Fibroblast of lung (primary cell): ENCODE results near the gene RTN4IP1. TPM values are rescaled to one million over a fixed set of nuclear protein-coding genes. Genes with fewer than 3 reads are reported as not detected.
A peak's percentile ranks its signal among the peaks of the same experiment; 100 is the strongest.
"Not testable (repeated sequence)": the region's sequence is repeated elsewhere in the genome, so short reads cannot be mapped to it uniquely, and the experiment has no call there.

Experiments
- DNase-seq, 2 donors: peaks; one replicate each; pipeline versions ENCODE4 v3.0.0 to v3.0.0-alpha.2; 2010; ENCODE audit warnings: low read depth in 2 of 2
- H2AFZ ChIP-seq: 2 replicates; pipeline ENCODE4 v1.5.1; 2012; ENCODE audit warnings: low read length, control low read depth, inconsistent platforms
- H3K27ac ChIP-seq: 2 replicates; pipeline ENCODE4 v1.5.1; 2011; ENCODE audit warnings: low read length, control low read depth; ENCODE audit not compliant: insufficient read depth
- H3K27me3 ChIP-seq: 2 replicates; pipeline ENCODE4 v1.5.1; 2011; ENCODE audit warnings: mild to moderate bottlenecking, low read length; ENCODE audit not compliant: control insufficient read depth, insufficient read depth
- H3K36me3 ChIP-seq: 2 replicates; pipeline ENCODE4 v1.5.1; 2011; ENCODE audit warnings: low read length; ENCODE audit not compliant: control insufficient read depth, insufficient read depth
- H3K4me1 ChIP-seq: 2 replicates; pipeline ENCODE4 v1.5.1; 2011; ENCODE audit warnings: low read length; ENCODE audit not compliant: control insufficient read depth, insufficient read depth; ENCODE audit errors: extremely low read depth
- H3K4me2 ChIP-seq: 2 replicates; pipeline ENCODE4 v1.5.1; 2011; ENCODE audit warnings: low read length, control low read depth; ENCODE audit not compliant: insufficient read depth; ENCODE audit errors: extremely low read depth
- H3K4me3 ChIP-seq, 4 experiments: fragments of 200-600 bp in 1 of 4; sonication (generic) in 1 of 4; replicated peaks in 1 of 4; 2 replicates each; pipeline ENCODE4 v1.5.1; 2011 to 2016; ENCODE audit warnings: low read length in 4 of 4, low read depth in 3 of 4, mild to moderate bottlenecking in 3 of 4, control low read depth in 2 of 4, inconsistent platforms in 1 of 4, mixed read lengths in 1 of 4; ENCODE audit not compliant: insufficient read depth in 1 of 4; ENCODE audit errors: control extremely low read depth in 1 of 4
- H3K79me2 ChIP-seq: 2 replicates; pipeline ENCODE4 v1.5.1; 2012; ENCODE audit warnings: mild to moderate bottlenecking, low read length, inconsistent platforms; ENCODE audit not compliant: control insufficient read depth, insufficient read depth
- H3K9ac ChIP-seq: 2 replicates; pipeline ENCODE4 v1.5.1; 2011; ENCODE audit warnings: mild to moderate bottlenecking, low read length, control low read depth; ENCODE audit not compliant: insufficient read depth
- H3K9me3 ChIP-seq: 2 replicates; pipeline ENCODE4 v1.5.1; 2012; ENCODE audit warnings: low read depth, low read length; ENCODE audit not compliant: control insufficient read depth, insufficient read depth
- H4K20me1 ChIP-seq: 2 replicates; pipeline ENCODE4 v1.5.1; 2011; ENCODE audit warnings: low read length; ENCODE audit not compliant: control insufficient read depth, insufficient read depth; ENCODE audit errors: extremely low read depth
- EZH2 ChIP-seq: IDR thresholded peaks from 2 replicates; pipeline ENCODE4 v1.5.1; 2012; ENCODE audit warnings: low read length, control low read depth, mild to moderate bottlenecking; ENCODE audit errors: missing control alignments
- polyA plus RNA-seq, 2 donors: library from polyadenylated mRNA; depleted of rRNA in 1 of 2; stranded (reverse) in 1 of 2; unstranded in 1 of 2; fragments of >200 nt; gene quantifications; 2 replicates each; pipeline ENCODE4 v1.2.1, GENCODE V29; 2011 to 2012; ENCODE audit warnings: missing spikeins in 1 of 2
- total RNA-seq: library from RNA; depleted of rRNA; stranded (reverse); fragments of >200 nt; gene quantifications from 2 replicates; pipeline ENCODE4 v1.2.1, GENCODE V29; 2014
- TF ChIP-seq, protein P1 (sequence below), 2 donors: IDR thresholded peaks in 1 of 2; conservative IDR thresholded peaks in 1 of 2; 1 replicate in 1 of 2; 2 replicates in 1 of 2; pipeline ENCODE4 v1.5.1; 2011 to 2012; ENCODE audit warnings: low read length in 2 of 2, control low read depth in 1 of 2, inconsistent platforms in 1 of 2, low read depth in 1 of 2, mild to moderate bottlenecking in 1 of 2

Gene RTN4IP1
- total and polyA plus RNA-seq, 2 donors (not counting 1 experiment from before 2014, with no cell fraction given): 8.4 to 9.2 TPM

DNA sequence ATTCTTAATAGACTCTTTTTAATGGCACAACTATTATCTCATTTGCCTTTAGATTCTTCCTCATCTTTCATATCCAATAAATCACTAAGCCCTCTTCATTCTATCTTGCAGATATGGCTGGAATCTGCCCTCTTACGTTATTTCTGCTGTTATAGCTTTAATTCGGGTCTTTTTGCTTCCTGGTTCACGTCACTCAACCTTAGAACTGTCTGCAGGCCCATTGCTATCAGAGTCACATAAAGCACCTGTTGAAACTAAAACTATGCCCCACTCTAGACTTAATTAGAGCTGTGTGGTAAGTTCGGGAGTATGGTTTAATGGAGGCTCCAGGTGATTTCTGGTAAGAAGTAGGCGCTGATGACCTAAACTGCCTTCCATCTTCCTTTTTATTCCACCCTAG is 1.1 kb upstream of the RTN4IP1 start:
- no peaks in the 10 kb centered on the region for H3K36me3 ChIP-seq
- no peak for TF ChIP-seq EZH2
- TF ChIP-seq, protein P1, sequence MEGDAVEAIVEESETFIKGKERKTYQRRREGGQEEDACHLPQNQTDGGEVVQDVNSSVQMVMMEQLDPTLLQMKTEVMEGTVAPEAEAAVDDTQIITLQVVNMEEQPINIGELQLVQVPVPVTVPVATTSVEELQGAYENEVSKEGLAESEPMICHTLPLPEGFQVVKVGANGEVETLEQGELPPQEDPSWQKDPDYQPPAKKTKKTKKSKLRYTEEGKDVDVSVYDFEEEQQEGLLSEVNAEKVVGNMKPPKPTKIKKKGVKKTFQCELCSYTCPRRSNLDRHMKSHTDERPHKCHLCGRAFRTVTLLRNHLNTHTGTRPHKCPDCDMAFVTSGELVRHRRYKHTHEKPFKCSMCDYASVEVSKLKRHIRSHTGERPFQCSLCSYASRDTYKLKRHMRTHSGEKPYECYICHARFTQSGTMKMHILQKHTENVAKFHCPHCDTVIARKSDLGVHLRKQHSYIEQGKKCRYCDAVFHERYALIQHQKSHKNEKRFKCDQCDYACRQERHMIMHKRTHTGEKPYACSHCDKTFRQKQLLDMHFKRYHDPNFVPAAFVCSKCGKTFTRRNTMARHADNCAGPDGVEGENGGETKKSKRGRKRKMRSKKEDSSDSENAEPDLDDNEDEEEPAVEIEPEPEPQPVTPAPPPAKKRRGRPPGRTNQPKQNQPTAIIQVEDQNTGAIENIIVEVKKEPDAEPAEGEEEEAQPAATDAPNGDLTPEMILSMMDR (conservative IDR thresholded peaks at IDR 0.05 in 1 of 2, IDR thresholded peaks at IDR 0.05 in 1 of 2; ENCODE audit: low read depth in 1 of 2, low read length in 2 of 2): no peak
- no peaks in the 10 kb centered on the region for H4K20me1 ChIP-seq
- H3K9me3 ChIP-seq: no peaks in the 10 kb centered on the region
- no peaks in the 10 kb centered on the region for H3K27me3 ChIP-seq
- peak overlapping the region; percentile 69 to 96 (median 86) for H3K4me3 ChIP-seq
- H3K4me2 ChIP-seq: peak overlapping the region; percentile 83
- H3K27ac ChIP-seq: no peak overlapping the region
- no peak for DNase-seq
- H3K79me2 ChIP-seq: peaks cover 25% of the 10 kb centered on the region
- H2AFZ ChIP-seq: peak overlapping the region; percentile 6
- peaks cover 3% of the 10 kb centered on the region for H3K4me1 ChIP-seq
- H3K9ac ChIP-seq: no peak overlapping the region

DNA sequence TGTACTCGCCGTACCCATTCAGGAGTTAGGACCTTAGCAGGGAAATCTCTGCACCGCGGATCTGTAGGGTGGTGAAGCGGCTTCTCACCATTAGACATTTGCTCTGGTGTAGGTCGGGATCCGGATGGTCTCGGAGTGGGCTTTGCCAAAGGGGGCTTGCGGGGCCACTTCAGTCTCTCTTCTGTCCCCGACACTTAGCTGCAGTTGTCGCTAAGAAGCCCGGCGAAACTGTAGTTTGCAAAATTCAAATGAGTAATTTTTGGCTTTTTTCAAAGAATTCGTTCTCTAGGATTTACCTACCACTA is 513 bp upstream of the RTN4IP1 start:
- Histone ChIP-seq H3K4me1 (peaks cover 3% of the 10 kb centered on the region), H3K4me2 (peak overlapping the region; percentile 83), H3K27ac (peak overlapping the region; percentile 84), H3K36me3 (no peaks in the 10 kb centered on the region), H3K9me3 (no peaks in the 10 kb centered on the region), H4K20me1 (no peaks in the 10 kb centered on the region), H3K27me3 (no peaks in the 10 kb centered on the region), H3K9ac (peak overlapping the region; percentile 82), H2AFZ (peak overlapping the region; percentile 89), H3K79me2 (peaks cover 23% of the 10 kb centered on the region), H3K4me3 (peak overlapping the region; percentile 69 to 96 (median 86))
- DNase-seq: peak in 1 of 2 donors; percentile 11
- TF ChIP-seq, protein P1 (conservative IDR thresholded peaks at IDR 0.05 in 1 of 2, IDR thresholded peaks at IDR 0.05 in 1 of 2; ENCODE audit: low read depth in 1 of 2, low read length in 2 of 2): no peak
- no peak for TF ChIP-seq EZH2

DNA sequence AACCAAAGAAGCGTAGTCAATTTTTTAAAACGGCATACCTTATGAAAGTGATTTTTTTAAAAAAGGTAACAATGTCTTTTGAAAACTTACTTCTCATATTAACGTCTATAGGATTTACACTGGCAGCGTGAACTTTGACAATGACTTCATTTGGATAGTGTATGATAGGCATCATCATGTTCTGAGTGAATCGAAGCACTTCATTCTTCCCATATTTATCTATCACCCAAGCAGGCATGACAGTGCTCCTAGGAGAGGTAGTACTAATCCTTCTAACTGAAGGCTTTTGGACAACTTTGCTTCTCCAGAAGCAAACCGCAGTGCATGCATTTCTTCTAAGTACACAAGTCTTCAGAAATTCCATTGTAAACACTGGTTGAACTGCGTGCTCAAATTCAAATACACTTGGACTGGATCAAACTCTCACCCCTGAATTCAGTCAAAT is 618 bp downstream of the RTN4IP1 start:
- peak overlapping the region; percentile 7 for H2AFZ ChIP-seq
- no peak overlapping the region for H3K9ac ChIP-seq
- H3K4me2 ChIP-seq: peak overlapping the region; percentile 53
- H3K27ac ChIP-seq: no peak overlapping the region
- DNase-seq: peak in 1 of 2 donors; percentile 19
- no peaks in the 10 kb centered on the region for H4K20me1 ChIP-seq
- peaks cover 3% of the 10 kb centered on the region for H3K4me1 ChIP-seq
- H3K4me3 ChIP-seq: peak overlapping the region; percentile 69 to 96 (median 86)
- no peaks in the 10 kb centered on the region for H3K27me3 ChIP-seq
- peaks cover 23% of the 10 kb centered on the region for H3K79me2 ChIP-seq
- no peaks in the 10 kb centered on the region for H3K9me3 ChIP-seq
- TF ChIP-seq, protein P1 (conservative IDR thresholded peaks at IDR 0.05 in 1 of 2, IDR thresholded peaks at IDR 0.05 in 1 of 2; ENCODE audit: low read depth in 1 of 2, low read length in 2 of 2): no peak
- TF ChIP-seq EZH2: no peak
- no peaks in the 10 kb centered on the region for H3K36me3 ChIP-seq

DNA sequence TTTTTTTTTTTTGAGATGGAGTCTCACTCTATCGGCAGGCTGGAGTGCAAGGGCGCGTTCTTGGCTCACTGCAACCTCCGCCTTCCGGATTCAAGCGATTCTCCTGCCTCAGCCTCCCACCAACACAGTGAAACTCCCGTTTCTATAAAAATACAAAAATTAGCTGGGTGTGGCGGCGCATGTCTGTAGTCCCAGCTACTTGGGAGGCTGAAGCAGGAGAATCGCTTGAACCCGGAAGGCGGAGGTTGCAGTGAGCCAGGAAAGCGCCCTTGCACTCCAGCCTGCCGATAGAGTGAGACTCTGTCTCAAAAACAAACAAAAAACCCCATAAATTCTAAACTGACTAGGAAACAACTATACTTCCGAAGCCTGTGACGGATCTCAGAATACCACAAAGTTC is 1.5 kb downstream of the RTN4IP1 start:
- not testable (repeated sequence) for H3K4me1 ChIP-seq, H3K4me2 ChIP-seq, H4K20me1 ChIP-seq, H3K27me3 ChIP-seq, H2AFZ ChIP-seq, DNase-seq, H3K4me3 ChIP-seq, H3K36me3 ChIP-seq, H3K27ac ChIP-seq, H3K9me3 ChIP-seq, H3K9ac ChIP-seq
- peaks cover 22% of the 10 kb centered on the region for H3K79me2 ChIP-seq
